OCI-LY3 (cell line): ENCODE measurements around the gene SLC12A7.

Source experiments
- H2AFZ ChIP-seq: fragments of 200-600, 300-600 bp; shearing (Covaris generic); 2 replicates; pipeline ENCODE4 v1.6.0; 2014; ENCODE audit warnings: antibody characterized with exemption, low read depth, low read length
- H3K27ac ChIP-seq: fragments of 200-600, 300-600 bp; sonication (generic); 2 replicates; pipeline ENCODE4 v1.5.1; 2014; ENCODE audit warnings: mild to moderate bottlenecking, low read length, moderate library complexity, mixed read lengths
- H3K27me3 ChIP-seq: fragments of 200-600, 300-600 bp; sonication (generic); 2 replicates; pipeline ENCODE4 v1.6.1; 2014; ENCODE audit warnings: low read depth, low read length, mixed read lengths
- H3K36me3 ChIP-seq: fragments of 200-600, 300-600 bp; sonication (generic); replicated peaks from 2 replicates; pipeline ENCODE3; 2014; ENCODE audit warnings: low read depth, low read length, mixed read lengths
- H3K4me1 ChIP-seq: fragments of 300-600, 200-600 bp; sonication (generic); 2 replicates; pipeline ENCODE4 v1.6.1; 2014; ENCODE audit warnings: low read length, mixed read lengths
- H3K4me2 ChIP-seq: fragments of 200-600, 300-600 bp; sonication (generic); 2 replicates; pipeline ENCODE4 v1.6.1; 2014; ENCODE audit warnings: low read length, mixed read lengths
- H3K4me3 ChIP-seq: fragments of 300-600, 200-600 bp; sonication (generic); 2 replicates; pipeline ENCODE4 v1.5.1; 2014; ENCODE audit warnings: antibody characterized with exemption, mild to moderate bottlenecking, low read length, moderate library complexity
- H3K79me2 ChIP-seq: fragments of 300-600, 200-600 bp; shearing (Covaris generic); 2 replicates; pipeline ENCODE4 v1.6.1; 2014; ENCODE audit warnings: mild to moderate bottlenecking, low read length, mixed read lengths
- H3K9ac ChIP-seq: fragments of 300-600, 200-600 bp; shearing (Covaris generic); 2 replicates; pipeline ENCODE4 v1.6.0; 2014; ENCODE audit warnings: mild to moderate bottlenecking, low read length, moderate library complexity
- H3K9me3 ChIP-seq: fragments of 200-600, 300-600 bp; shearing (Covaris generic); 2 replicates; pipeline ENCODE4 v1.6.1; 2014; ENCODE audit warnings: low read length, mixed read lengths; ENCODE audit not compliant: insufficient read depth
- H4K20me1 ChIP-seq: fragments of 200-600, 300-600 bp; sonication (generic); 2 replicates; pipeline ENCODE4 v1.6.1; 2016; ENCODE audit warnings: low read length, mixed read lengths; ENCODE audit not compliant: insufficient read depth
- CTCF ChIP-seq: fragments of 200-600, 300-600 bp; sonication (generic); IDR thresholded peaks from 2 replicates; pipeline ENCODE4 v1.5.1; 2014; ENCODE audit warnings: antibody characterized with exemption, low read length, low read depth
- EZH2phosphoT487 ChIP-seq: fragments of 200-600 bp; shearing (Covaris generic); IDR thresholded peaks from 2 replicates; pipeline ENCODE4 v1.6.1; 2018; ENCODE audit warnings: antibody characterized with exemption, mixed run types, low read depth

The SLC12A7 gene

GRCh38 chr5:1089146-1089545 lies 22.7 kb downstream of the SLC12A7 start:
- Histone ChIP-seq H2AFZ (no peak overlapping the region), H3K79me2 (no peaks in the 10 kb centered on the region), H3K27ac (no peak overlapping the region), H3K4me1 (no peaks in the 10 kb centered on the region), H3K27me3 (no peaks in the 10 kb centered on the region), H3K9ac (no peak overlapping the region), H4K20me1 (no peaks in the 10 kb centered on the region), H3K4me2 (no peak overlapping the region), H3K9me3 (no peaks in the 10 kb centered on the region), H3K36me3 (peaks cover 10% of the 10 kb centered on the region), H3K4me3 (no peak overlapping the region)
- TF ChIP-seq EZH2phosphoT487: no peak
- no peak for TF ChIP-seq CTCF

- Histone ChIP-seq H4K20me1 (no peaks in the 10 kb centered on the region), H3K4me1 (no peaks in the 10 kb centered on the region), H3K4me2 (no peak overlapping the region), H3K9me3 (no peaks in the 10 kb centered on the region), H3K9ac (no peak overlapping the region), H2AFZ (no peak overlapping the region), H3K27ac (no peak overlapping the region), H3K4me3 (no peak overlapping the region), H3K27me3 (no peaks in the 10 kb centered on the region), H3K79me2 (no peaks in the 10 kb centered on the region), H3K36me3 (peaks cover 14% of the 10 kb centered on the region)
- TF ChIP-seq EZH2phosphoT487: no peak
- TF ChIP-seq CTCF: no peak
These were observed 23.1 kb downstream of the SLC12A7 start for GRCh38 chr5:1088726-1089125.

- Histone ChIP-seq H3K4me2 (no peak overlapping the region), H4K20me1 (no peaks in the 10 kb centered on the region), H3K27me3 (no peaks in the 10 kb centered on the region), H3K36me3 (peaks cover 21% of the 10 kb centered on the region), H3K9ac (no peak overlapping the region), H3K79me2 (no peaks in the 10 kb centered on the region), H3K4me3 (no peak overlapping the region), H3K27ac (no peak overlapping the region), H3K9me3 (no peaks in the 10 kb centered on the region), H2AFZ (no peak overlapping the region), H3K4me1 (no peaks in the 10 kb centered on the region)
- TF ChIP-seq EZH2phosphoT487 (no peak), CTCF (no peak)
These were observed 23.8 kb downstream of the SLC12A7 start for GRCh38 chr5:1088031-1088430.

DNA sequence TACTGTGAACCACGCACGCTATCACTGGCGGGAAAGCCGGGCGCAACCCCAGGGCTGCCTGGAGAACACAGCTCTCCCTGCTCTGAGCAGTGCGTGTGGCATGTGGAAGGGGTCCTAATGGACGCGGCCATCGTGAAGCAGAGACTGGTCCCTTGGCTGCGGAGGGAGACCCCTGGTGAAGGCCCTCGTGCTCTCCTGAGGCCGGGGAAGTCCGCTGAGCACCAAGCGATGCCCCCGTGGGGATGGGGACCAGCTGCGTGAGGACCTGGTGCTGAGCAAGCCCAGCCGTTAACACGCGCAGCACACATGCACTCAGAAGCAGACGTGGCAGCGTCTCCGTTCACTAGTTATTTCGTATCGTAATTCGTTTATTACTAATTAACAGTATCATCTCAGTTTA lies 24.4 kb downstream of the SLC12A7 start:
- H3K9ac ChIP-seq: no peak overlapping the region
- H3K4me2 ChIP-seq: no peak overlapping the region
- H3K27ac ChIP-seq: no peak overlapping the region
- H3K9me3 ChIP-seq: no peaks in the 10 kb centered on the region
- H3K36me3 ChIP-seq: peaks cover 21% of the 10 kb centered on the region
- H4K20me1 ChIP-seq: no peaks in the 10 kb centered on the region
- no peaks in the 10 kb centered on the region for H3K27me3 ChIP-seq
- no peaks in the 10 kb centered on the region for H3K4me1 ChIP-seq
- H2AFZ ChIP-seq: no peak overlapping the region
- TF ChIP-seq CTCF (no peak), EZH2phosphoT487 (no peak)
- no peaks in the 10 kb centered on the region for H3K79me2 ChIP-seq
- H3K4me3 ChIP-seq: no peak overlapping the region
